ENCODE data around the gene F2RL2. TPM values are rescaled to one million over a fixed set of nuclear protein-coding genes. Genes with fewer than 3 reads are reported as not detected.

F2RL2 gene
- total RNA-seq, 1 experiment from 2014 or later: 0.11 TPM

GRCh38 chr5:76649140-76649539 lies 25.9 kb upstream of the F2RL2 start:
- Histone ChIP-seq H2AFZ (ENCODE audit: low read length) (no peak overlapping the region), H3K9me2 (replicated peaks; ENCODE audit: low read length) (no peaks in the 10 kb centered on the region), H3F3A (ENCODE audit: low read length, unreplicated experiment) (no peaks in the 10 kb centered on the region), H3K79me2 (ENCODE audit: low read length) (no peaks in the 10 kb centered on the region), H3K9me3 (ENCODE audit: low read length) (no peaks in the 10 kb centered on the region), H3K27ac (ENCODE audit: low read length) (no peak overlapping the region), H3K27me3 (ENCODE audit: low read length) (no peaks in the 10 kb centered on the region), H3K9ac (ENCODE audit: low read length) (no peak overlapping the region), H3K36me3 (ENCODE audit: low read depth, low read length) (no peaks in the 10 kb centered on the region), H4K20me1 (ENCODE audit: low read length) (no peaks in the 10 kb centered on the region), H3K4me1 (ENCODE audit: insufficient read depth, low read length) (no peaks in the 10 kb centered on the region), H3K4me3 (ENCODE audit: low read length) (no peak overlapping the region), H3K4me2 (ENCODE audit: low read length) (no peak overlapping the region)
- ATAC-seq (no peak), DNase-seq (no peak)
- no TSS peak for BruUV-seq (replicated peaks)
- ChIA-PET CTCF (no interaction called here), POLR2A (ENCODE audit: unreplicated experiment) (interaction anchor here (0.6 kb wide), 1 partner anchor 359 kb away, joined by 3 read pairs; no protein-coding TSS in a partner anchor)
- TF ChIP-seq EZH2phosphoT487 (IDR thresholded peaks at IDR 0.05; ENCODE audit: borderline replicate concordance, low read length) (no peak), EZH2 (IDR thresholded peaks at IDR 0.05; ENCODE audit: low read length, unreplicated experiment) (no peak), CTCF (conservative IDR thresholded peaks at IDR 0.05; ENCODE audit: low read depth, low read length) (no peak)
- intact Hi-C loops (cut with micrococcal nuclease): loop anchor here (10.0 kb wide), 1 partner anchor 66 kb away; the partner anchor contains the start of gene F2R

DNA sequence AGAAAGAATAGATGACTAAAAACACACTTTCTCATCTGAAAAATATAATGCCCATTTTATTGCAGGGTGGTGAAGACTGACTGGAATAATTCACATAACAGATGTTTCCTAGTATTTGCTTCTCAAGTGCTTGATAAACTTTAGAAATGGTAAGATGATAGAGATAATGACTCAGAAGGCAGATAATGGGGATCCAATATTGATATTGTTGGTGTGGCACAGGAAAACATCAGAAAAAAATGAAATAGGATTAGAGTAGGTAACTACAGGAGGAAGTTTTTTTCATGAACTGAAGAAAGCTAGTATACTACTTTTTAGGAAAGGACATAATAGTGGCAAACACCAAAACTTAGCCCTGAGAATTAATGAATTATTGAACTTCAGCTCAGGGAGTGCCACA lies 20.2 kb upstream of the F2RL2 start:
- no peak for ATAC-seq
- H3K9me3 ChIP-seq (ENCODE audit: low read length): no peaks in the 10 kb centered on the region
- intact Hi-C loops (cut with micrococcal nuclease): loop anchor here (2.0 to 10.0 kb wide), 2 partner anchors 71 to 131 kb away; partner anchors contain the start of gene F2R
- ChIA-PET POLR2A (ENCODE audit: unreplicated experiment) (interaction anchor here (0.6 kb wide), 1 partner anchor 32 kb away, joined by 6 read pairs; no protein-coding TSS in a partner anchor), CTCF (no interaction called here)
- H3K4me1 ChIP-seq (ENCODE audit: insufficient read depth, low read length): no peaks in the 10 kb centered on the region
- H3K9me2 ChIP-seq (replicated peaks; ENCODE audit: low read length): no peaks in the 10 kb centered on the region
- H4K20me1 ChIP-seq (ENCODE audit: low read length): no peaks in the 10 kb centered on the region
- no peaks in the 10 kb centered on the region for H3K79me2 ChIP-seq (ENCODE audit: low read length)
- no peaks in the 10 kb centered on the region for H3K27me3 ChIP-seq (ENCODE audit: low read length)
- no TSS peak for BruUV-seq (replicated peaks)
- DNase-seq: no peak
- H3K36me3 ChIP-seq (ENCODE audit: low read depth, low read length): no peaks in the 10 kb centered on the region
- H2AFZ ChIP-seq (ENCODE audit: low read length): no peak overlapping the region
- no peak overlapping the region for H3K27ac ChIP-seq (ENCODE audit: low read length)
- H3F3A ChIP-seq (ENCODE audit: low read length, unreplicated experiment): no peaks in the 10 kb centered on the region
- TF ChIP-seq EZH2 (IDR thresholded peaks at IDR 0.05; ENCODE audit: low read length, unreplicated experiment) (no peak), CTCF (conservative IDR thresholded peaks at IDR 0.05; ENCODE audit: low read depth, low read length) (no peak)
- no peak overlapping the region for H3K4me2 ChIP-seq (ENCODE audit: low read length)
- H3K9ac ChIP-seq (ENCODE audit: low read length): no peak overlapping the region
- no peak overlapping the region for H3K4me3 ChIP-seq (ENCODE audit: low read length)

GRCh38 chr5:76642390-76643040 lies 19.3 kb upstream of the F2RL2 start:
- Histone ChIP-seq H3K36me3 (ENCODE audit: low read depth, low read length) (no peaks in the 10 kb centered on the region), H3K9me2 (replicated peaks; ENCODE audit: low read length) (no peaks in the 10 kb centered on the region), H3K9ac (ENCODE audit: low read length) (no peak overlapping the region), H3K27me3 (ENCODE audit: low read length) (no peaks in the 10 kb centered on the region), H3K4me1 (ENCODE audit: insufficient read depth, low read length) (no peaks in the 10 kb centered on the region), H4K20me1 (ENCODE audit: low read length) (no peaks in the 10 kb centered on the region), H2AFZ (ENCODE audit: low read length) (no peak overlapping the region), H3K4me3 (ENCODE audit: low read length) (no peak overlapping the region), H3K27ac (ENCODE audit: low read length) (no peak overlapping the region), H3F3A (ENCODE audit: low read length, unreplicated experiment) (no peaks in the 10 kb centered on the region), H3K4me2 (ENCODE audit: low read length) (no peak overlapping the region), H3K9me3 (ENCODE audit: low read length) (no peaks in the 10 kb centered on the region), H3K79me2 (ENCODE audit: low read length) (no peaks in the 10 kb centered on the region)
- no peak for TF ChIP-seq EZH2phosphoT487 (IDR thresholded peaks at IDR 0.05; ENCODE audit: borderline replicate concordance, low read length)
- no peak for TF ChIP-seq CTCF (conservative IDR thresholded peaks at IDR 0.05; ENCODE audit: low read depth, low read length)
- TF ChIP-seq EZH2 (IDR thresholded peaks at IDR 0.05; ENCODE audit: low read length, unreplicated experiment): no peak
- DNase-seq (no peak), ATAC-seq (peak; percentile 24; the same call in 1 of the 2 replicates)
- BruUV-seq (replicated peaks): no TSS peak
- CTCF ChIA-PET: interaction anchor here (0.6 kb wide), 1 partner anchor 137 kb away, joined by 3 read pairs; no protein-coding TSS in a partner anchor
- POLR2A ChIA-PET (ENCODE audit: unreplicated experiment): no interaction called here
- intact Hi-C loops (cut with micrococcal nuclease): loop anchor here (2.0 to 10.0 kb wide), 2 partner anchors 72 to 132 kb away; partner anchors contain the start of gene F2R
